Upper lobe of left lung (tissue), 6 donors: ENCODE data around the gene TBC1D9. TPM values are rescaled to one million over a fixed set of nuclear protein-coding genes. Genes with fewer than 3 reads are reported as not detected.
A peak's percentile ranks its signal among the peaks of the same experiment; 100 is the strongest.

Experiments used
- ATAC-seq, 2 donors: fragments of 200-7000 bp; cut with Tn5 transposase; one replicate each; pipeline ENCODE4 v1.9.1; 2022; ENCODE audit warnings: mild to moderate bottlenecking in 2 of 2, moderate library complexity in 2 of 2; ENCODE audit not compliant: low FRiP score in 2 of 2
- DNase-seq, 2 donors: peaks; one replicate each; pipeline ENCODE4 v3.0.0-alpha.2; 2019 to 2020
- H3K27ac ChIP-seq, 4 donors: fragments of 200-600 bp; sonication (generic); one replicate each; pipeline ENCODE4 v1.5.1; 2016 to 2019
- H3K27me3 ChIP-seq, 4 donors: fragments of 200-600 bp; sonication (generic); one replicate each; pipeline ENCODE4 v1.5.1; 2017 to 2019
- H3K36me3 ChIP-seq, 4 donors: fragments of 200-600 bp; sonication (generic); one replicate each; pipeline ENCODE4 v1.5.1; 2016 to 2019
- H3K4me1 ChIP-seq, 4 donors: fragments of 200-600 bp; sonication (generic); one replicate each; pipeline ENCODE4 v1.5.1; 2018 to 2019
- H3K4me3 ChIP-seq, 4 donors: fragments of 200-600 bp; sonication (generic); one replicate each; pipeline ENCODE4 v1.5.1; 2017 to 2019; ENCODE audit warnings: mild to moderate bottlenecking in 2 of 4, moderate library complexity in 1 of 4
- H3K9me3 ChIP-seq, 4 donors: fragments of 200-600 bp; sonication (generic); one replicate each; pipeline ENCODE4 v1.5.1; 2018 to 2019
- CTCF ChIP-seq, 6 experiments: fragments of 450-650 bp in 4 of 6; fragments of 200-600 bp in 2 of 6; sonication (generic) in 2 of 6; IDR thresholded peaks; one replicate each; pipeline ENCODE4 v1.5.1; 2016 to 2019; ENCODE audit warnings: antibody characterized with exemption in 6 of 6
- EP300 ChIP-seq, 4 donors: sonication (generic); formaldehyde crosslinking; IDR thresholded peaks; one replicate each; pipeline ENCODE4 v1.5.1; 2017; ENCODE audit warnings: antibody characterized with exemption in 4 of 4, control low read depth in 2 of 4
- POLR2A ChIP-seq, 4 donors: fragments of 450-650 bp; IDR thresholded peaks; one replicate each; pipeline ENCODE4 v1.5.1; 2016 to 2017; ENCODE audit warnings: antibody characterized with exemption in 4 of 4, mild to moderate bottlenecking in 2 of 4
- POLR2AphosphoS5 ChIP-seq, 2 donors: sonication (generic); formaldehyde crosslinking; IDR thresholded peaks; one replicate each; pipeline ENCODE4 v1.5.1; 2017; ENCODE audit warnings: antibody characterized with exemption in 2 of 2
- WGBS, 2 donors: methylation state at CpG; one replicate each; pipeline ENCODE4 v1.1.5; 2017 to 2018; 5-methylcytosine and 5-hydroxymethylcytosine counted together
- total RNA-seq, 6 donors: library from RNA; depleted of rRNA in 4 of 6; stranded (reverse); fragments of >200 nt in 4 of 6; gene quantifications; one replicate each; pipeline versions ENCODE4 v1.1.0 to v1.2.1, GENCODE V29; 2016 to 2021
- donor health status: DM: no; HTN: no; CAD: no; lungs with moderate emphysema.
- donor health status: DM: no; HTN: yes; CAD: no; lungs with severe emphysema.

Gene TBC1D9
- total RNA-seq, 6 donors from 2014 or later = 33.7 to 41.9 (median 38.1) TPM

- no peaks in the 10 kb centered on the region for H3K9me3 ChIP-seq
- TF ChIP-seq EP300 (IDR thresholded peaks at IDR 0.05) = no peak
- no peak for TF ChIP-seq POLR2A (IDR thresholded peaks at IDR 0.05)
- ATAC-seq (no peak), DNase-seq (no peak)
- H3K27ac ChIP-seq = no peak overlapping the region
- H3K27me3 ChIP-seq = no peaks in the 10 kb centered on the region
- H3K4me1 ChIP-seq = peaks cover 7 to 33% (median 26%) of the 10 kb centered on the region in 4 donors
- no peaks in the 10 kb centered on the region for H3K36me3 ChIP-seq
- WGBS, 2 donors = 66 to 72% methylated on average over 1 of the region's 1 CpG
- no peak overlapping the region for H3K4me3 ChIP-seq
Measured at GRCh38 chr4:140706665-140707064, 49.5 kb downstream of the TBC1D9 start.

- Histone ChIP-seq H3K36me3 (no peaks in the 10 kb centered on the region), H3K4me3 (no peak overlapping the region), H3K27me3 (no peaks in the 10 kb centered on the region), H3K27ac (no peak overlapping the region), H3K4me1 (peaks cover 7 to 31% (median 25%) of the 10 kb centered on the region in 4 donors), H3K9me3 (no peaks in the 10 kb centered on the region)
- 49 to 67% methylated on average over 2 of the region's 2 CpGs for WGBS, 2 donors
- DNase-seq = no peak
- ATAC-seq = no peak
- TF ChIP-seq POLR2AphosphoS5 (IDR thresholded peaks at IDR 0.05) (no peak), EP300 (IDR thresholded peaks at IDR 0.05) (no peak), POLR2A (IDR thresholded peaks at IDR 0.05) (no peak), CTCF (IDR thresholded peaks at IDR 0.05) (no peak)
Measured at GRCh38 chr4:140706276-140706625, 49.9 kb downstream of the TBC1D9 start.

- Histone ChIP-seq H3K4me1 (peaks cover 7 to 26% (median 22%) of the 10 kb centered on the region in 4 donors), H3K36me3 (no peaks in the 10 kb centered on the region), H3K4me3 (no peak overlapping the region), H3K27ac (no peak overlapping the region), H3K9me3 (no peaks in the 10 kb centered on the region), H3K27me3 (no peaks in the 10 kb centered on the region)
- no peak for ATAC-seq
- TF ChIP-seq POLR2A (IDR thresholded peaks at IDR 0.05) (no peak), CTCF (IDR thresholded peaks at IDR 0.05) (no peak), POLR2AphosphoS5 (IDR thresholded peaks at IDR 0.05) (no peak), EP300 (IDR thresholded peaks at IDR 0.05) (no peak)
- DNase-seq = peak in 1 of 2 donors; percentile 7
- 78 to 87% methylated on average over 7 to 8 of the region's 8 CpGs for WGBS, 2 donors
Measured at GRCh38 chr4:140705625-140706275, 50.4 kb downstream of the TBC1D9 start.

- no peak for ATAC-seq
- Histone ChIP-seq H3K36me3 (no peaks in the 10 kb centered on the region), H3K27ac (no peak overlapping the region), H3K27me3 (no peaks in the 10 kb centered on the region), H3K4me3 (no peak overlapping the region), H3K9me3 (no peaks in the 10 kb centered on the region), H3K4me1 (peaks cover 7 to 23% (median 17%) of the 10 kb centered on the region in 4 donors)
- TF ChIP-seq EP300 (IDR thresholded peaks at IDR 0.05) (no peak), POLR2A (IDR thresholded peaks at IDR 0.05) (no peak)
- no peak for DNase-seq
- WGBS, 2 donors = 90 to 100% methylated on average over 2 of the region's 2 CpGs
Measured at GRCh38 chr4:140704964-140705363, 51.2 kb downstream of the TBC1D9 start.

GRCh38 chr4:140704392-140704960 is 51.7 kb downstream of the TBC1D9 start:
- 90 to 94% methylated on average over 4 of the region's 4 CpGs for WGBS, 2 donors
- no peaks in the 10 kb centered on the region for H3K9me3 ChIP-seq
- H3K36me3 ChIP-seq = no peaks in the 10 kb centered on the region
- TF ChIP-seq EP300 (IDR thresholded peaks at IDR 0.05) (no peak), CTCF (IDR thresholded peaks at IDR 0.05) (no peak), POLR2A (IDR thresholded peaks at IDR 0.05) (no peak)
- no peak overlapping the region for H3K27ac ChIP-seq
- no peak overlapping the region for H3K4me3 ChIP-seq
- DNase-seq = no peak
- peaks cover 7 to 23% (median 17%) of the 10 kb centered on the region in 4 donors for H3K4me1 ChIP-seq
- no peaks in the 10 kb centered on the region for H3K27me3 ChIP-seq
- no peak for ATAC-seq

- ATAC-seq = peak in 1 of 2 donors; percentile 45
- 49 to 67% methylated on average over 2 of the region's 2 CpGs for WGBS, 2 donors
- DNase-seq = no peak
- Histone ChIP-seq H3K36me3 (no peaks in the 10 kb centered on the region), H3K27ac (no peak overlapping the region), H3K4me1 (peaks cover 7 to 23% (median 17%) of the 10 kb centered on the region in 4 donors), H3K9me3 (no peaks in the 10 kb centered on the region), H3K4me3 (no peak overlapping the region), H3K27me3 (no peaks in the 10 kb centered on the region)
- TF ChIP-seq CTCF (IDR thresholded peaks at IDR 0.05) (no peak), POLR2AphosphoS5 (IDR thresholded peaks at IDR 0.05) (no peak), EP300 (IDR thresholded peaks at IDR 0.05) (no peak), POLR2A (IDR thresholded peaks at IDR 0.05) (no peak)
Measured at GRCh38 chr4:140703463-140703862, 52.7 kb downstream of the TBC1D9 start.
